ENCODE measurements around the gene PKD1.

Gene PKD1

DNA sequence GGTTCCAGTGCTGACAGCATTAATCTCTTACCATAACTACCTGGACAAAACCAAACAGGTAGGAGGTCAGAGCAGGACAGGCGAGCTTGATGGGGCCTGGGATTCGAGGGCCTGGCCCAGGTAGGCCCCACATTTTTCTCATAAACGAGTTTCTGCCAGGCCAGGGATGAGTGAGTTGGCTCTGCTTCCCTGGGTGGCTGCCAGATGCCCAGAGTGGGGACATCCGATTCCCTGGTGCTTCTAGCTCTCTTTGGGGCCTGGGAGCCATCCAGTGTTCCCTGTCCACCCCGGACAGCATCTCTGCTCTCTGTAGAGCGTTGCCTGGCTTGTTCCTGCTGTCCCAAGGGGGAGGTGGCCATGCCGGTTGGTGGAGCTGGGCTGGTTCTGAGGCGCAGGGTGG is 62.8 kb downstream of the PKD1 start:
- Histone ChIP-seq H3K4me1 (ENCODE audit: control insufficient read depth, insufficient read depth, low read length) (no peaks in the 10 kb centered on the region), H3K27ac (ENCODE audit: extremely low read depth, low read depth, low read length) (no peak overlapping the region), H3K4me3 (ENCODE audit: low read depth, low read length) (no peak overlapping the region), H3K9me3 (ENCODE audit: control insufficient read depth, insufficient read depth, low read depth, low read length) (no peaks in the 10 kb centered on the region), H3K36me3 (ENCODE audit: control insufficient read depth in 2 of 2, insufficient read depth in 1 of 2, low read length in 2 of 2) (peaks cover 3 to 88% of the 10 kb centered on the region in 2 experiments; a peak in 2 of 3 replicates)
- TF ChIP-seq ZNF791 (tag by site-specific recombination; IDR thresholded peaks at IDR 0.05) (no peak), ZNF416 (tag by site-specific recombination; IDR thresholded peaks at IDR 0.05) (no peak), ZNF544 (tag by site-specific recombination; IDR thresholded peaks at IDR 0.05) (no peak), ZFP41 (tag by site-specific recombination; IDR thresholded peaks at IDR 0.05; ENCODE audit: borderline replicate concordance) (no peak), ZNF48 (tag by site-specific recombination; IDR thresholded peaks at IDR 0.05) (no peak), ZNF529 (tag by site-specific recombination; IDR thresholded peaks at IDR 0.05; ENCODE audit: insufficient replicate concordance) (no peak), ZBTB1 (tag by site-specific recombination; IDR thresholded peaks at IDR 0.05) (no peak)
- TF ChIP-seq, protein P1, sequence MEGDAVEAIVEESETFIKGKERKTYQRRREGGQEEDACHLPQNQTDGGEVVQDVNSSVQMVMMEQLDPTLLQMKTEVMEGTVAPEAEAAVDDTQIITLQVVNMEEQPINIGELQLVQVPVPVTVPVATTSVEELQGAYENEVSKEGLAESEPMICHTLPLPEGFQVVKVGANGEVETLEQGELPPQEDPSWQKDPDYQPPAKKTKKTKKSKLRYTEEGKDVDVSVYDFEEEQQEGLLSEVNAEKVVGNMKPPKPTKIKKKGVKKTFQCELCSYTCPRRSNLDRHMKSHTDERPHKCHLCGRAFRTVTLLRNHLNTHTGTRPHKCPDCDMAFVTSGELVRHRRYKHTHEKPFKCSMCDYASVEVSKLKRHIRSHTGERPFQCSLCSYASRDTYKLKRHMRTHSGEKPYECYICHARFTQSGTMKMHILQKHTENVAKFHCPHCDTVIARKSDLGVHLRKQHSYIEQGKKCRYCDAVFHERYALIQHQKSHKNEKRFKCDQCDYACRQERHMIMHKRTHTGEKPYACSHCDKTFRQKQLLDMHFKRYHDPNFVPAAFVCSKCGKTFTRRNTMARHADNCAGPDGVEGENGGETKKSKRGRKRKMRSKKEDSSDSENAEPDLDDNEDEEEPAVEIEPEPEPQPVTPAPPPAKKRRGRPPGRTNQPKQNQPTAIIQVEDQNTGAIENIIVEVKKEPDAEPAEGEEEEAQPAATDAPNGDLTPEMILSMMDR (tag by site-specific recombination; IDR thresholded peaks at IDR 0.05), result no peak
- TF ChIP-seq, protein P2, sequence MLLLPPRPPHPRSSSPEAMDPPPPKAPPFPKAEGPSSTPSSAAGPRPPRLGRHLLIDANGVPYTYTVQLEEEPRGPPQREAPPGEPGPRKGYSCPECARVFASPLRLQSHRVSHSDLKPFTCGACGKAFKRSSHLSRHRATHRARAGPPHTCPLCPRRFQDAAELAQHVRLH (tag by site-specific recombination; IDR thresholded peaks at IDR 0.05), result no peak
- TF ChIP-seq, protein P3, sequence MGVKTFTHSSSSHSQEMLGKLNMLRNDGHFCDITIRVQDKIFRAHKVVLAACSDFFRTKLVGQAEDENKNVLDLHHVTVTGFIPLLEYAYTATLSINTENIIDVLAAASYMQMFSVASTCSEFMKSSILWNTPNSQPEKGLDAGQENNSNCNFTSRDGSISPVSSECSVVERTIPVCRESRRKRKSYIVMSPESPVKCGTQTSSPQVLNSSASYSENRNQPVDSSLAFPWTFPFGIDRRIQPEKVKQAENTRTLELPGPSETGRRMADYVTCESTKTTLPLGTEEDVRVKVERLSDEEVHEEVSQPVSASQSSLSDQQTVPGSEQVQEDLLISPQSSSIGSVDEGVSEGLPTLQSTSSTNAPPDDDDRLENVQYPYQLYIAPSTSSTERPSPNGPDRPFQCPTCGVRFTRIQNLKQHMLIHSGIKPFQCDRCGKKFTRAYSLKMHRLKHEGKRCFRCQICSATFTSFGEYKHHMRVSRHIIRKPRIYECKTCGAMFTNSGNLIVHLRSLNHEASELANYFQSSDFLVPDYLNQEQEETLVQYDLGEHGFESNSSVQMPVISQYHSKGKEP (tag by site-specific recombination; IDR thresholded peaks at IDR 0.05), result no peak
- CTCF ChIA-PET, result interaction anchor here (0.6 to 1.0 kb wide), 4 partner anchors 16 to 80 kb away, joined by 3 to 7 read pairs (median 3); partner anchors contain the start of genes NTHL1 and TSC2
- POLR2A ChIA-PET, result no interaction called here

DNA sequence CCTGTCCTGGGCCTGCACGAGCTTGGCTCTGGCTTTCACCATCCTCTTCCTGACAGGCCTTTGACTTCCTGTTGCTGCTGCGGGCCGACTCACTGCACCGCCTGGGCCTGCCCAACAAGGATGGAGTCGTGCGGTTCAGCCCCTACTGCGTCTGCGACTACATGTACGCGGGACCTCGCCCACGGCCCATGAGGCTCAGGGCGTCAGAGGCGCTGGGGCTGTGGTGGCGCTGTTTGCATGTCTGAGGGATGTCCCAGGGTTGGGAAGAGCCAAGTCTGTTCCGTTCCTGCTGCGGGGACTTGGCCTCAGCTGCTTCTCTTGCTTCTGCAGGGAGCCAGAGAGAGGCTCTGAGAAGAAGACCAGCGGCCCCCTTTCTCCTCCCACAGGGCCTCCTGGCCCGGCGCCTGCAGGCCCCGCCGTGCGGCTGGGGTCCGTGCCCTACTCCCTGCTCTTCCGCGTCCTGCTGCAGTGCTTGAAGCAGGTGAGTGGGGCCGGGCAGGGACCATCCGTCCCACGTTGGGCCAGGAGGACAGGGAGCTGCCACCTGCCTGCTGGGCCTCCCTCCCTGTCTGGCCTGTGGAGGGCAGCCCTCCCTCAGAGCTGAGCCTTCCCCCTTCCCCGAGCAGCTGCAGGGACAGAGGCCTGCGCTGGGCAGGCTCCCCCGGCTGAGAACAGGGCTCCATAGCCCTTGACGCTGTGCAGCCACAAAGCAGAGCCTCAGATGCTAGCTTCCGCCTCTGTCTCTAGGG is 64.1 kb downstream of the PKD1 start:
- no peaks in the 10 kb centered on the region for H3K9me3 ChIP-seq (ENCODE audit: control insufficient read depth, insufficient read depth, low read depth, low read length)
- H3K4me3 ChIP-seq (ENCODE audit: low read depth, low read length), result no peak overlapping the region
- no peak overlapping the region for H3K27ac ChIP-seq (ENCODE audit: extremely low read depth, low read depth, low read length)
- H3K36me3 ChIP-seq (ENCODE audit: control insufficient read depth in 2 of 2, insufficient read depth in 1 of 2, low read length in 2 of 2), result peaks cover 9 to 87% of the 10 kb centered on the region in 2 experiments; a peak in 2 of 3 replicates
- no peaks in the 10 kb centered on the region for H3K4me1 ChIP-seq (ENCODE audit: control insufficient read depth, insufficient read depth, low read length)
- POLR2A ChIA-PET, result no interaction called here
- CTCF ChIA-PET, result interaction anchor here (1.0 kb wide), 1 partner anchor 69 kb away, joined by 7 read pairs; no protein-coding TSS in a partner anchor
- TF ChIP-seq ZNF114 (tag by site-specific recombination; IDR thresholded peaks at IDR 0.05) (no peak), ZNF302 (tag by site-specific recombination; IDR thresholded peaks at IDR 0.05; ENCODE audit: low read depth) (no peak), ZFP37 (tag by site-specific recombination; IDR thresholded peaks at IDR 0.05) (no peak), MZF1 (tag by site-specific recombination; IDR thresholded peaks at IDR 0.05; ENCODE audit: borderline replicate concordance) (no peak), ZNF223 (tag by site-specific recombination; IDR thresholded peaks at IDR 0.05) (no peak), GLI4 (tag by site-specific recombination; IDR thresholded peaks at IDR 0.05) (no peak), YY2 (tag by site-specific recombination; IDR thresholded peaks at IDR 0.05) (no peak), ZNF654 (tag by site-specific recombination; IDR thresholded peaks at IDR 0.05; ENCODE audit: low read depth) (no peak)
- TF ChIP-seq, protein P4, sequence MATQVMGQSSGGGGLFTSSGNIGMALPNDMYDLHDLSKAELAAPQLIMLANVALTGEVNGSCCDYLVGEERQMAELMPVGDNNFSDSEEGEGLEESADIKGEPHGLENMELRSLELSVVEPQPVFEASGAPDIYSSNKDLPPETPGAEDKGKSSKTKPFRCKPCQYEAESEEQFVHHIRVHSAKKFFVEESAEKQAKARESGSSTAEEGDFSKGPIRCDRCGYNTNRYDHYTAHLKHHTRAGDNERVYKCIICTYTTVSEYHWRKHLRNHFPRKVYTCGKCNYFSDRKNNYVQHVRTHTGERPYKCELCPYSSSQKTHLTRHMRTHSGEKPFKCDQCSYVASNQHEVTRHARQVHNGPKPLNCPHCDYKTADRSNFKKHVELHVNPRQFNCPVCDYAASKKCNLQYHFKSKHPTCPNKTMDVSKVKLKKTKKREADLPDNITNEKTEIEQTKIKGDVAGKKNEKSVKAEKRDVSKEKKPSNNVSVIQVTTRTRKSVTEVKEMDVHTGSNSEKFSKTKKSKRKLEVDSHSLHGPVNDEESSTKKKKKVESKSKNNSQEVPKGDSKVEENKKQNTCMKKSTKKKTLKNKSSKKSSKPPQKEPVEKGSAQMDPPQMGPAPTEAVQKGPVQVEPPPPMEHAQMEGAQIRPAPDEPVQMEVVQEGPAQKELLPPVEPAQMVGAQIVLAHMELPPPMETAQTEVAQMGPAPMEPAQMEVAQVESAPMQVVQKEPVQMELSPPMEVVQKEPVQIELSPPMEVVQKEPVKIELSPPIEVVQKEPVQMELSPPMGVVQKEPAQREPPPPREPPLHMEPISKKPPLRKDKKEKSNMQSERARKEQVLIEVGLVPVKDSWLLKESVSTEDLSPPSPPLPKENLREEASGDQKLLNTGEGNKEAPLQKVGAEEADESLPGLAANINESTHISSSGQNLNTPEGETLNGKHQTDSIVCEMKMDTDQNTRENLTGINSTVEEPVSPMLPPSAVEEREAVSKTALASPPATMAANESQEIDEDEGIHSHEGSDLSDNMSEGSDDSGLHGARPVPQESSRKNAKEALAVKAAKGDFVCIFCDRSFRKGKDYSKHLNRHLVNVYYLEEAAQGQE (tag by site-specific recombination; IDR thresholded peaks at IDR 0.05), result no peak
- TF ChIP-seq, protein P3 (tag by site-specific recombination; IDR thresholded peaks at IDR 0.05), result no peak
- TF ChIP-seq, protein P5, sequence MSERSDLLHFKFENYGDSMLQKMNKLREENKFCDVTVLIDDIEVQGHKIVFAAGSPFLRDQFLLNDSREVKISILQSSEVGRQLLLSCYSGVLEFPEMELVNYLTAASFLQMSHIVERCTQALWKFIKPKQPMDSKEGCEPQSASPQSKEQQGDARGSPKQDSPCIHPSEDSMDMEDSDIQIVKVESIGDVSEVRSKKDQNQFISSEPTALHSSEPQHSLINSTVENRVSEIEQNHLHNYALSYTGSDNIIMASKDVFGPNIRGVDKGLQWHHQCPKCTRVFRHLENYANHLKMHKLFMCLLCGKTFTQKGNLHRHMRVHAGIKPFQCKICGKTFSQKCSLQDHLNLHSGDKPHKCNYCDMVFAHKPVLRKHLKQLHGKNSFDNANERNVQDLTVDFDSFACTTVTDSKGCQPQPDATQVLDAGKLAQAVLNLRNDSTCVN (tag by site-specific recombination; optimal IDR thresholded peaks at IDR 0.05), result no peak
- TF ChIP-seq, protein P6, sequence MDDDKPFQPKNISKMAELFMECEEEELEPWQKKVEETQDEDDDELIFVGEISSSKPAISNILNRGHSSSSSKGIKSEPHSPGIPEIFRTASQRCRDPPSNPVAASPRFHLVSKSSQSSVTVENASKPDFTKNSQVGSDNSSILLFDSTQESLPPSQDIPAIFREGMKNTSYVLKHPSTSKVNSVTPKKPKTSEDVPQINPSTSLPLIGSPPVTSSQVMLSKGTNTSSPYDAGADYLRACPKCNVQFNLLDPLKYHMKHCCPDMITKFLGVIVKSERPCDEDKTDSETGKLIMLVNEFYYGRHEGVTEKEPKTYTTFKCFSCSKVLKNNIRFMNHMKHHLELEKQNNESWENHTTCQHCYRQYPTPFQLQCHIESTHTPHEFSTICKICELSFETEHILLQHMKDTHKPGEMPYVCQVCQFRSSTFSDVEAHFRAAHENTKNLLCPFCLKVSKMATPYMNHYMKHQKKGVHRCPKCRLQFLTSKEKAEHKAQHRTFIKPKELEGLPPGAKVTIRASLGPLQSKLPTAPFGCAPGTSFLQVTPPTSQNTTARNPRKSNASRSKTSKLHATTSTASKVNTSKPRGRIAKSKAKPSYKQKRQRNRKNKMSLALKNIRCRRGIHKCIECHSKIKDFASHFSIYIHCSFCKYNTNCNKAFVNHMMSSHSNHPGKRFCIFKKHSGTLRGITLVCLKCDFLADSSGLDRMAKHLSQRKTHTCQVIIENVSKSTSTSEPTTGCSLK (tag by site-specific recombination; IDR thresholded peaks at IDR 0.05), result no peak
